Smooth muscle cell (in vitro differentiated cells): ENCODE results near the gene MACROH2A1. TPM values are rescaled to one million over a fixed set of nuclear protein-coding genes. Genes with fewer than 3 reads are reported as not detected.

Source experiments
- DNase-seq: peaks from one replicate; lab custom pipeline; 2025; ENCODE audit not compliant: unreplicated experiment; lab: John Stamatoyannopoulos, UW
- H2AFZ ChIP-seq: fragments of 200-600 bp; sonication (generic); 2 replicates; pipeline ENCODE4 v1.6.0; 2016; ENCODE audit warnings: antibody characterized with exemption, low read depth, mild to moderate bottlenecking
- H3F3A ChIP-seq: fragments of 200-600 bp; sonication (generic); 2 replicates; pipeline ENCODE4 v1.6.0; 2017; ENCODE audit warnings: antibody characterized with exemption, low read depth
- H3K27ac ChIP-seq: fragments of 200-600 bp; sonication (generic); 2 replicates; pipeline ENCODE4 v1.5.1; 2016; ENCODE audit warnings: low read depth, mild to moderate bottlenecking
- H3K27me3 ChIP-seq: fragments of 200-600 bp; sonication (generic); 2 replicates; pipeline ENCODE4 v1.6.1; 2016; ENCODE audit warnings: low read depth, mild to moderate bottlenecking
- H3K36me3 ChIP-seq: fragments of 200-600 bp; sonication (generic); 2 replicates; pipeline ENCODE4 v1.5.1; 2016; ENCODE audit warnings: low read depth
- H3K4me1 ChIP-seq: fragments of 200-600 bp; sonication (generic); 2 replicates; pipeline ENCODE4 v1.5.1; 2016; ENCODE audit warnings: low read depth
- H3K4me2 ChIP-seq: fragments of 200-600 bp; sonication (generic); 2 replicates; pipeline ENCODE4 v1.6.0; 2016; ENCODE audit warnings: mild to moderate bottlenecking
- H3K4me3 ChIP-seq: fragments of 200-600 bp; sonication (generic); 2 replicates; pipeline ENCODE4 v1.5.1; 2016; ENCODE audit warnings: mild to moderate bottlenecking
- H3K79me2 ChIP-seq: fragments of 200-600 bp; sonication (generic); 2 replicates; pipeline ENCODE4 v1.6.0; 2016; ENCODE audit warnings: low read depth, mild to moderate bottlenecking
- H3K9ac ChIP-seq: fragments of 200-600 bp; sonication (generic); 2 replicates; pipeline ENCODE4 v1.6.0; 2016; ENCODE audit warnings: low read depth
- H3K9me3 ChIP-seq: fragments of 200-600 bp; sonication (generic); replicated peaks from 2 replicates; pipeline ENCODE4 v1.5.1; 2016; ENCODE audit warnings: low read depth
- H4K20me1 ChIP-seq: fragments of 200-600 bp; sonication (generic); 2 replicates; pipeline ENCODE4 v1.6.0; 2016; ENCODE audit warnings: low read depth
- CTCF ChIP-seq: fragments of 200-600 bp; sonication (generic); IDR thresholded peaks from 2 replicates; pipeline ENCODE4 v1.5.1; 2017; ENCODE audit warnings: borderline replicate concordance, mild to moderate bottlenecking, antibody characterized with exemption; ENCODE audit not compliant: insufficient read depth, poor library complexity, severe bottlenecking
- WGBS: methylation state at CpG from one replicate; pipeline ENCODE4 v1.1.7; 2016; ENCODE audit warnings: low lambda C conversion rate; 5-methylcytosine and 5-hydroxymethylcytosine counted together
- polyA plus RNA-seq: library from polyadenylated mRNA; unstranded; fragments of >200 nt; fragmentation: Nextera tagmentation; extraction: Ambion mirVana; gene quantifications from 2 replicates; pipeline ENCODE4 v1.2.1, GENCODE V29; 2016
- total RNA-seq: library from RNA; depleted of rRNA; stranded (reverse); fragments of >200 nt; gene quantifications from 2 replicates; pipeline ENCODE4 v1.2.3, GENCODE V29; 2014

MACROH2A1 gene
- total and polyA plus RNA-seq, 2 experiments from 2014 or later: 309 to 371 TPM

- no peak overlapping the region for H3K4me2 ChIP-seq
- no peaks in the 10 kb centered on the region for H3K4me1 ChIP-seq
- TF ChIP-seq CTCF: no peak
- peak overlapping the region; percentile 79 for H3K27ac ChIP-seq
- no peak overlapping the region for H3K4me3 ChIP-seq
- H3K9me3 ChIP-seq: no peaks in the 10 kb centered on the region
- 93% methylated on average over 2 of the region's 2 CpGs for WGBS
- peaks cover 28% of the 10 kb centered on the region for H3K36me3 ChIP-seq
- peaks cover 56% of the 10 kb centered on the region for H4K20me1 ChIP-seq
- H3K27me3 ChIP-seq: no peaks in the 10 kb centered on the region
- DNase-seq: no peak
- peaks cover 64% of the 10 kb centered on the region for H3K79me2 ChIP-seq
- H2AFZ ChIP-seq: no peak overlapping the region
- peaks cover 42% of the 10 kb centered on the region for H3F3A ChIP-seq
- H3K9ac ChIP-seq: no peak overlapping the region
Observed at GRCh38 chr5:135362102-135362501, 36.9 kb downstream of the MACROH2A1 start.

- H3F3A ChIP-seq: peaks cover 37% of the 10 kb centered on the region
- no peak overlapping the region for H3K4me3 ChIP-seq
- H4K20me1 ChIP-seq: peaks cover 49% of the 10 kb centered on the region
- no peak for DNase-seq
- peaks cover 3% of the 10 kb centered on the region for H3K4me1 ChIP-seq
- WGBS: 91% methylated on average over 16 of the region's 16 CpGs
- H3K9ac ChIP-seq: no peak overlapping the region
- peak overlapping the region; percentile 79 for H3K27ac ChIP-seq
- H3K9me3 ChIP-seq: no peaks in the 10 kb centered on the region
- no peaks in the 10 kb centered on the region for H3K27me3 ChIP-seq
- no peak for TF ChIP-seq CTCF
- peaks cover 28% of the 10 kb centered on the region for H3K36me3 ChIP-seq
- peak overlapping the region; percentile 13 for H3K4me2 ChIP-seq
- no peak overlapping the region for H2AFZ ChIP-seq
- peaks cover 49% of the 10 kb centered on the region for H3K79me2 ChIP-seq
Observed at GRCh38 chr5:135360278-135361274, 38.5 kb downstream of the MACROH2A1 start.

- H3K27me3 ChIP-seq: no peaks in the 10 kb centered on the region
- DNase-seq: no peak
- peaks cover 39% of the 10 kb centered on the region for H3F3A ChIP-seq
- H3K4me1 ChIP-seq: peaks cover 12% of the 10 kb centered on the region
- H3K9me3 ChIP-seq: no peaks in the 10 kb centered on the region
- H2AFZ ChIP-seq: no peak overlapping the region
- H4K20me1 ChIP-seq: peaks cover 50% of the 10 kb centered on the region
- H3K9ac ChIP-seq: peak overlapping the region; percentile 18
- H3K36me3 ChIP-seq: peaks cover 24% of the 10 kb centered on the region
- no peak overlapping the region for H3K4me3 ChIP-seq
- H3K79me2 ChIP-seq: peaks cover 39% of the 10 kb centered on the region
- 43% methylated on average over 8 of the region's 8 CpGs for WGBS
- peak overlapping the region; percentile 79 for H3K27ac ChIP-seq
- peak overlapping the region; percentile 13 for H3K4me2 ChIP-seq
- TF ChIP-seq CTCF: no peak
Observed at GRCh38 chr5:135359374-135360165, 39.5 kb downstream of the MACROH2A1 start.
